KMS-11 (cell line): ENCODE measurements around the gene UBC.

ENCODE experiments used
- H2AFZ ChIP-seq: fragments of 200-600 bp; sonication (generic); 2 replicates; pipeline ENCODE4 v1.6.1; 2016; ENCODE audit warnings: antibody characterized with exemption, mixed run types, low read depth
- H3K27ac ChIP-seq: fragments of 200-600 bp; sonication (generic); 2 replicates; pipeline ENCODE4 v1.6.1; 2016; ENCODE audit warnings: mild to moderate bottlenecking, mixed run types
- H3K27me3 ChIP-seq: fragments of 200-600 bp; sonication (generic); 2 replicates; pipeline ENCODE4 v1.6.1; 2017; ENCODE audit warnings: mild to moderate bottlenecking, low read depth, mixed run types, moderate library complexity; ENCODE audit not compliant: insufficient read depth
- H3K36me3 ChIP-seq: fragments of 200-600 bp; sonication (generic); 2 replicates; pipeline ENCODE4 v1.6.1; 2017; ENCODE audit warnings: mild to moderate bottlenecking, mixed run types; ENCODE audit not compliant: insufficient read depth
- H3K4me1 ChIP-seq: fragments of 200-600 bp; sonication (generic); 2 replicates; pipeline ENCODE4 v1.6.1; 2016; ENCODE audit warnings: mild to moderate bottlenecking, low read depth, mixed run types; ENCODE audit not compliant: poor library complexity, severe bottlenecking
- H3K4me2 ChIP-seq: fragments of 200-600 bp; sonication (generic); 2 replicates; pipeline ENCODE4 v1.7.0; 2016; ENCODE audit warnings: mild to moderate bottlenecking, mixed run types
- H3K4me3 ChIP-seq: fragments of 200-600 bp; sonication (generic); IDR thresholded peaks from 2 replicates; pipeline ENCODE4 v1.6.1; 2017; ENCODE audit warnings: low read depth, low read length, mixed read lengths; ENCODE audit not compliant: insufficient read depth
- H3K79me2 ChIP-seq: fragments of 200-600 bp; sonication (generic); 2 replicates; pipeline ENCODE4 v1.6.1; 2016; ENCODE audit warnings: low read depth, mixed run types; ENCODE audit not compliant: insufficient read depth
- H3K9ac ChIP-seq: fragments of 200-600 bp; sonication (generic); 2 replicates; pipeline ENCODE4 v1.6.1; 2016; ENCODE audit warnings: mild to moderate bottlenecking, mixed run types
- H4K20me1 ChIP-seq: fragments of 200-600 bp; sonication (generic); 2 replicates; pipeline ENCODE4 v1.6.1; 2016; ENCODE audit warnings: mild to moderate bottlenecking, mixed run types; ENCODE audit not compliant: insufficient read depth
- TF ChIP-seq, protein P1 (sequence below): fragments of 200-600 bp; sonication (generic); conservative IDR thresholded peaks from 2 replicates; pipeline ENCODE4 v1.6.1; 2017; ENCODE audit warnings: low read depth, mild to moderate bottlenecking, antibody characterized with exemption, low read length, moderate library complexity, mixed read lengths

Gene UBC

DNA sequence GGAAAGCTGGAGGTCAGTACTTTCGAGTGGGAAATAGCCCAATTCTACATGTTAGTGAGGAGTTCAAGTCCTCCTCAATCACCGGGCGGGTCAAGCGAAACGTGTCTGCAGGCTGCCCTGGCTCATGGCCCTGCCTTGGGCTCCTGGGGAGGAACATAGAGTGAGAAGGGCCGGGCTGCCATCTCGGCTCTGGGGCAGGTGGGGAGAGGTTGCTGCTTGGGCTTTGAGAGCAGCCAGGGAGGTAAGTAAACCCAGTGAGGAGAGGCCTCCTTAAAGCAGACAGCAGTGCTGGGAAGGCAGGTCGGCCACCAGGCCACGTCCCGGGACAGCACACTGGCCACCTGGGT, 32.0 kb upstream of the UBC start:
- no peak overlapping the region for H3K27ac ChIP-seq
- no peak overlapping the region for H3K9ac ChIP-seq
- TF ChIP-seq, protein P1, sequence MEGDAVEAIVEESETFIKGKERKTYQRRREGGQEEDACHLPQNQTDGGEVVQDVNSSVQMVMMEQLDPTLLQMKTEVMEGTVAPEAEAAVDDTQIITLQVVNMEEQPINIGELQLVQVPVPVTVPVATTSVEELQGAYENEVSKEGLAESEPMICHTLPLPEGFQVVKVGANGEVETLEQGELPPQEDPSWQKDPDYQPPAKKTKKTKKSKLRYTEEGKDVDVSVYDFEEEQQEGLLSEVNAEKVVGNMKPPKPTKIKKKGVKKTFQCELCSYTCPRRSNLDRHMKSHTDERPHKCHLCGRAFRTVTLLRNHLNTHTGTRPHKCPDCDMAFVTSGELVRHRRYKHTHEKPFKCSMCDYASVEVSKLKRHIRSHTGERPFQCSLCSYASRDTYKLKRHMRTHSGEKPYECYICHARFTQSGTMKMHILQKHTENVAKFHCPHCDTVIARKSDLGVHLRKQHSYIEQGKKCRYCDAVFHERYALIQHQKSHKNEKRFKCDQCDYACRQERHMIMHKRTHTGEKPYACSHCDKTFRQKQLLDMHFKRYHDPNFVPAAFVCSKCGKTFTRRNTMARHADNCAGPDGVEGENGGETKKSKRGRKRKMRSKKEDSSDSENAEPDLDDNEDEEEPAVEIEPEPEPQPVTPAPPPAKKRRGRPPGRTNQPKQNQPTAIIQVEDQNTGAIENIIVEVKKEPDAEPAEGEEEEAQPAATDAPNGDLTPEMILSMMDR: no peak
- no peaks in the 10 kb centered on the region for H3K36me3 ChIP-seq
- H3K4me3 ChIP-seq: no peak overlapping the region
- no peak overlapping the region for H2AFZ ChIP-seq
- no peak overlapping the region for H3K4me2 ChIP-seq
- no peaks in the 10 kb centered on the region for H3K79me2 ChIP-seq
- H3K4me1 ChIP-seq: peaks cover 6% of the 10 kb centered on the region
- H3K27me3 ChIP-seq: no peaks in the 10 kb centered on the region
- H4K20me1 ChIP-seq: no peaks in the 10 kb centered on the region

DNA sequence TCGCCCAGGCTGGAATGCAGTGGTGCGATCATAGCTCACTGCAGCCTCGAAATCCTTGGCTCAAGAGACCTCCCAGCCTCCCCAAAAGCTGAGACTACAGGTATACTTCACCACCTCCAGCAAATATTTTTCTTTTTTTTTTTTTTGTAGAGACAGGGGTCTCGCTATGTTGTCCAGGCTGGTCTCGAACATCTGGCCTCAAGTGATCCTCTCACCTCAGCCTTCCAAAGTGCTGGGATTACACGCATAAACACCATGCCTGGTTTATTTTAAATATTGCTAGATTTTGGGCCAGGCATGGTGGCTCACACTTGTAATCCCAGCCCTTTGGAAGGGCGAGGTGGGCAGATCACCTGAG, 26.7 kb upstream of the UBC start:
- Histone ChIP-seq H3K79me2 (no peaks in the 10 kb centered on the region), H2AFZ (peak overlapping the region; percentile 44; the same call in 1 of the 2 replicates), H3K27ac (peak overlapping the region; percentile 78; the same call in 1 of the 2 replicates), H3K27me3 (no peaks in the 10 kb centered on the region), H3K9ac (peak overlapping the region; percentile 49; the same call in 1 of the 2 replicates), H3K4me3 (no peak overlapping the region), H3K4me1 (peaks cover 23% of the 10 kb centered on the region), H4K20me1 (no peaks in the 10 kb centered on the region), H3K4me2 (peak overlapping the region; percentile 87; the same call in 1 of the 2 replicates), H3K36me3 (no peaks in the 10 kb centered on the region)
- TF ChIP-seq, protein P1: no peak

DNA sequence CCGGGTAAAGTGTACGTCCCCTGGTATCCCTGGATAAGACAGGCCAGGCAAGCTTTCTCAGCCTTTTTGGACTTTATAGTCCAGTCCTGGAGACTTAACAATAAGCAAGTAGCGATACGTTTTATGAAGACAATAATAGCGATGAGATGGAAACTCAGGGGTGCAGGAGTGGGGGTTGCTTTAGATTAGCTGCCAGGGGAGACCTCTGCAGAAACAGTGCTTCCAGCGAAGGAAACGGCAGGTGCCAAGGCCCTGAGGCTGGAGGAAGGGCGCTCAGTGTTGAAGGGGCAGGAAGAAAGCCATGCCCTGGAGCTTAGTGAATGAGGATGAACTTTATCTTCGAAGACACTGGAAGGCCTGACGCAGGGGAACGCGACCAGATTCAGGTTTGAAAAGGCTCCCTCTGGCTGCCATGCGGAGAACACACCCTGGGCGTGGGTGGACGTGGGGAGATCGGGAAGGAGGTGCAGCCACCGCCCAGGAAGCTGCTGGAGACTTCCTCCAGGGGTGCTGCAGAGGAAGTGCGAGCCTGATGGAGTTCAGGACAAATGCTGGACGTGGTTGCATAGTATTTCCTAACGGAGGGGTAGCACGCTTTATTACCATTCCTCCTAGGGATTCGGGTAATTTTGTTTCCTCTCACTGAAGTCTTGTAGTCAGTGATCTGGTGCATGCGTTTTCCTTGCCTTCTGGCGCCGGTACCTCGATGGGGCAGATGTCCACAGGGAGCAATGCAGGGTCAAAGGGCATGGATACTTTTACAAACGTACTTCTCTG, 26.1 kb upstream of the UBC start:
- TF ChIP-seq, protein P1: peak; percentile 47; the same call in 1 of the 2 replicates
- peaks cover 23% of the 10 kb centered on the region for H3K4me1 ChIP-seq
- H3K36me3 ChIP-seq: no peaks in the 10 kb centered on the region
- H3K27me3 ChIP-seq: no peaks in the 10 kb centered on the region
- peak overlapping the region; percentile 78 for H3K27ac ChIP-seq
- H2AFZ ChIP-seq: peak overlapping the region; percentile 44; the same call in 1 of the 2 replicates
- H3K9ac ChIP-seq: peak overlapping the region; percentile 49; the same call in 1 of the 2 replicates
- no peaks in the 10 kb centered on the region for H3K79me2 ChIP-seq
- H3K4me3 ChIP-seq: no peak overlapping the region
- no peaks in the 10 kb centered on the region for H4K20me1 ChIP-seq
- H3K4me2 ChIP-seq: peak overlapping the region; percentile 87

DNA sequence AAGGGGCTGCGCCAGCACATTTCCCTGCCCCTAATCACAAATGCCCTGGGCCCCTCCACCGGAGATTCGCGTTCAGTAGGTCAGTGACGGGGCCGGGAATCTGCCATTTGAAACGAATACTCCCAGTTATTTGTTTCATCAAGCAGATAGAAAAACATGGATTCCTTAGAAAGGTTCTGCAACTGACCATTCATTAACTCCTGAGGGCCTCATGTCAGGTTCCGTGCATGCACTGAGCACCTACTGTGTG, 25.6 kb upstream of the UBC start:
- Histone ChIP-seq H3K27ac (peak overlapping the region; percentile 78), H3K4me3 (no peak overlapping the region), H4K20me1 (no peaks in the 10 kb centered on the region), H3K27me3 (no peaks in the 10 kb centered on the region), H3K36me3 (no peaks in the 10 kb centered on the region), H3K4me1 (peaks cover 23% of the 10 kb centered on the region), H3K79me2 (no peaks in the 10 kb centered on the region), H2AFZ (0 out of 2 replicates have a peak overlapping the region, but pooled peaks have one; percentile 22), H3K4me2 (peak overlapping the region; percentile 87), H3K9ac (peak overlapping the region; percentile 49; the same call in 1 of the 2 replicates)
- TF ChIP-seq, protein P1: no peak
